Measurements from ENCODE around the gene ZNF862. TPM values are rescaled to one million over a fixed set of nuclear protein-coding genes. Genes with fewer than 3 reads are reported as not detected.

ZNF862 gene
- total and polyA plus RNA-seq, 2 of the 13 experiments (the other 11 are each of a cell fraction or from before 2014, with no cell fraction given), result 0.89 to 2.0 TPM

GRCh38 chr7:149801002-149801566 lies 37.1 kb upstream of the ZNF862 start:
- no peak overlapping the region for H2AFZ ChIP-seq (ENCODE audit: low read length)
- in situ Hi-C loops (cut with HindIII; ENCODE audit: extremely low pct_ligation_motif_present, low pct_unique_long_range_greater_than_20kb), result no loop called here
- no peak for ATAC-seq
- no peak overlapping the region for H3K4me3 ChIP-seq (replicated peaks in 1 of 3; ENCODE audit: insufficient read depth in 1 of 3, low read depth in 2 of 3, low read length in 3 of 3)
- CTCF ChIA-PET (ENCODE audit: low intra/inter-chr PET ratio, low total read pairs), result no interaction called here
- no peaks in the 10 kb centered on the region for H3K79me2 ChIP-seq (ENCODE audit: insufficient read depth, low read length)
- H3K27me3 ChIP-seq (ENCODE audit: control insufficient read depth in 1 of 2, insufficient read depth in 2 of 2, low read length in 2 of 2), result no peaks in the 10 kb centered on the region
- no TSS peak for BruUV-seq (replicated peaks)
- TF ChIP-seq ARID4A (CRISPR knock-in tag; IDR thresholded peaks at IDR 0.05; ENCODE audit: borderline replicate concordance) (no peak), NR2F2 (IDR thresholded peaks at IDR 0.05; ENCODE audit: borderline replicate concordance, low read depth) (no peak), ZNF776 (CRISPR knock-in tag; IDR thresholded peaks at IDR 0.05) (no peak), PAF1 (CRISPR knock-in tag; IDR thresholded peaks at IDR 0.05) (no peak), ZNF709 (CRISPR knock-in tag; IDR thresholded peaks at IDR 0.05) (no peak), HIVEP1 (CRISPR knock-in tag; IDR thresholded peaks at IDR 0.05) (no peak), ZNF570 (CRISPR knock-in tag; IDR thresholded peaks at IDR 0.05; ENCODE audit: borderline replicate concordance) (no peak), MZF1 (CRISPR knock-in tag; IDR thresholded peaks at IDR 0.05; ENCODE audit: borderline replicate concordance) (no peak)
- TF ChIP-seq, protein P1, sequence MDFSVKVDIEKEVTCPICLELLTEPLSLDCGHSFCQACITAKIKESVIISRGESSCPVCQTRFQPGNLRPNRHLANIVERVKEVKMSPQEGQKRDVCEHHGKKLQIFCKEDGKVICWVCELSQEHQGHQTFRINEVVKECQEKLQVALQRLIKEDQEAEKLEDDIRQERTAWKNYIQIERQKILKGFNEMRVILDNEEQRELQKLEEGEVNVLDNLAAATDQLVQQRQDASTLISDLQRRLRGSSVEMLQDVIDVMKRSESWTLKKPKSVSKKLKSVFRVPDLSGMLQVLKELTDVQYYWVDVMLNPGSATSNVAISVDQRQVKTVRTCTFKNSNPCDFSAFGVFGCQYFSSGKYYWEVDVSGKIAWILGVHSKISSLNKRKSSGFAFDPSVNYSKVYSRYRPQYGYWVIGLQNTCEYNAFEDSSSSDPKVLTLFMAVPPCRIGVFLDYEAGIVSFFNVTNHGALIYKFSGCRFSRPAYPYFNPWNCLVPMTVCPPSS (IDR thresholded peaks at IDR 0.05), result no peak
- no peaks in the 10 kb centered on the region for H4K20me1 ChIP-seq (ENCODE audit: insufficient read depth, low read length)
- no peak overlapping the region for H3K4me2 ChIP-seq (ENCODE audit: low read depth, low read length)
- DNase-seq (ENCODE audit: low spot score), result no peak
- intact Hi-C loops (cut with micrococcal nuclease; ENCODE audit: unreplicated experiment), result no loop called here
- FAIRE-seq, result no peak
- H3K4me1 ChIP-seq (ENCODE audit: insufficient read depth, low read length), result no peaks in the 10 kb centered on the region
- no peak overlapping the region for H3K9ac ChIP-seq (ENCODE audit: insufficient read depth, low read depth, low read length)
- WGBS (ENCODE audit: low lambda C conversion rate), result 45% methylated on average over 2 of the region's 2 CpGs
- no peaks in the 10 kb centered on the region for H3K36me3 ChIP-seq (replicated peaks in 1 of 2; ENCODE audit: control insufficient read depth in 1 of 2, insufficient read depth in 2 of 2, low read length in 2 of 2)
- no peaks in the 10 kb centered on the region for H3K9me3 ChIP-seq (ENCODE audit: low read length)
- no peak overlapping the region for H3K27ac ChIP-seq (ENCODE audit: extremely low read length, insufficient read depth, low read length)
- POLR2A ChIA-PET, result no interaction called here
